K562 (cell line): Measurements from ENCODE around the gene STK4. TPM values are rescaled to one million over a fixed set of nuclear protein-coding genes. Genes with fewer than 3 reads are reported as not detected.

ENCODE experiments used
- BACH1 ChIP-seq: fragments of 200-800 bp; sonication (Bioruptor generic); IDR thresholded peaks from 2 replicates; pipeline ENCODE4 v1.6.1; 2016; ENCODE audit warnings: missing genetic modification characterization, missing compliant biosample characterization
- CEBPG ChIP-seq, 3 experiments: fragments of 200-800 bp in 1 of 3; sonication (Bioruptor generic) in 1 of 3; sonication (generic) in 1 of 3; formaldehyde crosslinking in 1 of 3; IDR thresholded peaks in 2 of 3; conservative IDR thresholded peaks in 1 of 3; 2 replicates each; pipeline versions ENCODE4 v1.6.1 to v1.8.0; 2016 to 2022; ENCODE audit warnings: missing compliant biosample characterization in 2 of 3, missing genetic modification characterization in 2 of 3, mild to moderate bottlenecking in 1 of 3, missing genetic modification reagents in 1 of 3
- CREM ChIP-seq: IDR thresholded peaks from 2 replicates; pipeline ENCODE4 v1.6.1; 2014; ENCODE audit warnings: antibody characterized with exemption, low read depth
- EHMT2 ChIP-seq: fragments of 450-650 bp; IDR thresholded peaks from 2 replicates; pipeline ENCODE4 v1.6.1; 2018; ENCODE audit warnings: antibody characterized with exemption
- FIP1L1 ChIP-seq: fragments of 200-400 bp; formaldehyde crosslinking; IDR thresholded peaks from 2 replicates; pipeline ENCODE4 v1.6.1; 2018; ENCODE audit warnings: mild to moderate bottlenecking, low read depth, low read length; ENCODE audit not compliant: poor library complexity, severe bottlenecking
- JUND ChIP-seq, 2 experiments: IDR thresholded peaks; 2 replicates in 1 of 2; 3 replicates in 1 of 2; pipeline ENCODE4 v1.6.1; 2011; ENCODE audit warnings: borderline replicate concordance in 2 of 2, low read depth in 2 of 2, low read length in 2 of 2, improper control_type of control experiment in 1 of 2, missing biosample characterization in 1 of 2, missing genetic modification characterization in 1 of 2, missing genetic modification reagents in 1 of 2
- MEF2A ChIP-seq: IDR thresholded peaks from 2 replicates; pipeline ENCODE4 v1.6.1; 2011; ENCODE audit warnings: low read depth, mild to moderate bottlenecking, low read length, moderate library complexity; ENCODE audit not compliant: control insufficient read depth
- MXI1 ChIP-seq: IDR thresholded peaks from 2 replicates; pipeline ENCODE4 v1.6.1; 2011; ENCODE audit warnings: low read depth, mild to moderate bottlenecking, improper control_type of control experiment, low read length
- XRCC5 ChIP-seq: fragments of 200-400 bp; formaldehyde crosslinking; IDR thresholded peaks from 2 replicates; pipeline ENCODE4 v1.6.1; 2017; ENCODE audit warnings: low read depth, mild to moderate bottlenecking, low read length
- ZNF124 ChIP-seq: sonication (generic); formaldehyde crosslinking; IDR thresholded peaks from 2 replicates; pipeline ENCODE4 v1.8.1; 2022; ENCODE audit warnings: missing genetic modification reagents
- ZNF232 ChIP-seq: sonication (generic); formaldehyde crosslinking; IDR thresholded peaks from 2 replicates; pipeline ENCODE4 v1.8.0; 2022; ENCODE audit warnings: mild to moderate bottlenecking, missing genetic modification reagents
- ZNF79 ChIP-seq: fragments of 250-450 bp; sonication (Bioruptor Pico); IDR thresholded peaks from 2 replicates; pipeline ENCODE4 v1.4.0; 2020; ENCODE audit warnings: low read depth, mild to moderate bottlenecking, moderate library complexity
- polyA plus RNA-seq, 8 experiments: library from polyadenylated mRNA; depleted of rRNA in 4 of 8; stranded (reverse) in 5 of 8; unstranded in 3 of 8; fragments of >200 nt; fragmentation: Nextera tagmentation in 2 of 8; fragmentation: Illumina TruSeq in 1 of 8; extraction: Ambion mirVana in 2 of 8; extraction: Trizol in 1 of 8; gene quantifications; 2 replicates each; pipeline versions ENCODE4 v1.2.1 to v1.2.3, GENCODE V29; 2011 to 2014; ENCODE audit warnings: inconsistent platforms in 1 of 8, missing spikeins in 1 of 8
- total RNA-seq, 7 experiments: library from RNA; depleted of rRNA in 6 of 7; stranded (reverse); fragments of >200 nt in 6 of 7; fragmentation: Illumina TruSeq in 2 of 7; extraction: Trizol in 2 of 7; gene quantifications; 2 replicates each; pipeline versions ENCODE4 v1.2.1 to v1.2.3, GENCODE V29; 2011 to 2021; ENCODE audit warnings: low replicate concordance in 1 of 7
- TF ChIP-seq, protein P1 (sequence below): sonication (generic); formaldehyde crosslinking; IDR thresholded peaks from 2 replicates; pipeline ENCODE4 v1.8.0; 2022; ENCODE audit warnings: mild to moderate bottlenecking, missing genetic modification reagents
- TF ChIP-seq, protein P2 (sequence below): fragments of 450-650 bp; conservative IDR thresholded peaks from 2 replicates; pipeline ENCODE4 v1.6.1; 2016; ENCODE audit warnings: missing genetic modification characterization, low read depth, mild to moderate bottlenecking, control low read depth, missing compliant biosample characterization
- TF ChIP-seq, protein P3 (sequence below), 2 experiments: fragments of 450-650 bp in 1 of 2; sonication (generic) in 1 of 2; formaldehyde crosslinking in 1 of 2; IDR thresholded peaks in 1 of 2; conservative IDR thresholded peaks in 1 of 2; 2 replicates each; pipeline versions ENCODE4 v1.6.1 to v1.8.1; 2016 to 2023; ENCODE audit warnings: mild to moderate bottlenecking in 2 of 2, moderate library complexity in 2 of 2, inconsistent platforms in 1 of 2, missing genetic modification reagents in 1 of 2
- TF ChIP-seq, protein P4 (sequence below): sonication (generic); formaldehyde crosslinking; IDR thresholded peaks from 2 replicates; pipeline ENCODE4 v1.8.0; 2022; ENCODE audit warnings: mild to moderate bottlenecking, missing genetic modification reagents

The STK4 gene
- total and polyA plus RNA-seq, 9 of the 15 experiments (the other 6 are each of a cell fraction or from before 2014, with no cell fraction given): 11.9 to 30.6 (median 22.2) TPM

DNA sequence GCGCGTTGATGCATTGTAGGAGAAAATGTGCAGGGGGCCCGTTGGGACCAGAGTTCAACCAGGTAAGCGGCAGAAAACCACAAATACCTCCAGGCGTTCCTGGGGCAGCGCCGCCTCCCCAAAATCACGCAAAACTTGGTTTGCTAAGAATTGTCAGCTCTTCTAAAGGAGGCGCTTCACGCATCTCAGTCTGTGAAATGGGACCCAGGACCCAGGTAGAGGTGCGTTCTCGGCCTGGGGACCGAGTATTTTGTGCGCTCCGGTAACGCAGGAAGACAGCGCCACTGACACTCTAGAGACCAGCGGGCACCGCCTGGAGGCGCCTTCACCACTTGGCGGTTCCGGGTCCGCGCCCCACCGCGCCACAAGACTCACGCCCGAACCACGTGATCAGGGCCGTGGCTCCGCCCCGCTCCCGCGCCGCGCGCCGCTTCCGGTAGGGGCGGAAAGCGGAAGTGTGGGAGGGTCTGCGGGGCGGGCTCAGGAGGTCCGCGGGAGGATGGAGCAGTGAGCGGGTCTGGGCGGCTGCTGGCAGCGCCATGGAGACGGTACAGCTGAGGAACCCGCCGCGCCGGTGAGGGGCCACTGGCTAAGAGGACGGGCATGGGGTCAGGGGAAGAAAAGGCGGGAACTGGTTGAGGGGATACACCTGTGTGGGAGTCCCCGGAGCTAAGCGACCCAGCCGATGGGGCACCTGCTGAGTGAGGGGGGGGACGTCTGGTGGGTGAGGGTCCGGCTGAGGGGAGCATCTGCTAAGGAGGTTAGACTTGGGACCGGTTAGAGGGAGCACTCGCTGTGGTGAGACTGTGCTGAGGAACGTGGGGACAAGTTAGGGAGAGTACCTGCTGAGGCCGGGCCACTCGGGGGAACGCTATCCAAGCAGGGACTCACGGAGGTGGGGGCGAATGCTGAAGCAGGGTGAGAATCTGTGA lies at the start of gene STK4 (continued):
- TF ChIP-seq ZNF79 (CRISPR knock-in tag) (no peak), BACH1 (tag) (no peak), CEBPG (CRISPR knock-in tag; IDR thresholded peaks at IDR 0.05) (no peak), CEBPG (tag; conservative IDR thresholded peaks at IDR 0.05 in 1 of 2, IDR thresholded peaks at IDR 0.05 in 1 of 2) (no peak), EHMT2 (no peak), JUND (IDR thresholded peaks at IDR 0.05; ENCODE audit: borderline replicate concordance, low read depth, low read length) (peak; percentile 53; the same call in 1 of the 2 replicates), JUND (tag; IDR thresholded peaks at IDR 0.05; ENCODE audit: borderline replicate concordance, low read depth, low read length) (no peak; the same call in 2 of the 3 replicates), MEF2A (no peak), ZNF232 (no peak), XRCC5 (peak; percentile 91; the same call in 1 of the 2 replicates), ZNF124 (CRISPR knock-in tag) (no peak), FIP1L1 (no peak), MXI1 (peak; percentile 39; the same call in 1 of the 2 replicates), CREM (peak; percentile 92)
- TF ChIP-seq, protein P1, sequence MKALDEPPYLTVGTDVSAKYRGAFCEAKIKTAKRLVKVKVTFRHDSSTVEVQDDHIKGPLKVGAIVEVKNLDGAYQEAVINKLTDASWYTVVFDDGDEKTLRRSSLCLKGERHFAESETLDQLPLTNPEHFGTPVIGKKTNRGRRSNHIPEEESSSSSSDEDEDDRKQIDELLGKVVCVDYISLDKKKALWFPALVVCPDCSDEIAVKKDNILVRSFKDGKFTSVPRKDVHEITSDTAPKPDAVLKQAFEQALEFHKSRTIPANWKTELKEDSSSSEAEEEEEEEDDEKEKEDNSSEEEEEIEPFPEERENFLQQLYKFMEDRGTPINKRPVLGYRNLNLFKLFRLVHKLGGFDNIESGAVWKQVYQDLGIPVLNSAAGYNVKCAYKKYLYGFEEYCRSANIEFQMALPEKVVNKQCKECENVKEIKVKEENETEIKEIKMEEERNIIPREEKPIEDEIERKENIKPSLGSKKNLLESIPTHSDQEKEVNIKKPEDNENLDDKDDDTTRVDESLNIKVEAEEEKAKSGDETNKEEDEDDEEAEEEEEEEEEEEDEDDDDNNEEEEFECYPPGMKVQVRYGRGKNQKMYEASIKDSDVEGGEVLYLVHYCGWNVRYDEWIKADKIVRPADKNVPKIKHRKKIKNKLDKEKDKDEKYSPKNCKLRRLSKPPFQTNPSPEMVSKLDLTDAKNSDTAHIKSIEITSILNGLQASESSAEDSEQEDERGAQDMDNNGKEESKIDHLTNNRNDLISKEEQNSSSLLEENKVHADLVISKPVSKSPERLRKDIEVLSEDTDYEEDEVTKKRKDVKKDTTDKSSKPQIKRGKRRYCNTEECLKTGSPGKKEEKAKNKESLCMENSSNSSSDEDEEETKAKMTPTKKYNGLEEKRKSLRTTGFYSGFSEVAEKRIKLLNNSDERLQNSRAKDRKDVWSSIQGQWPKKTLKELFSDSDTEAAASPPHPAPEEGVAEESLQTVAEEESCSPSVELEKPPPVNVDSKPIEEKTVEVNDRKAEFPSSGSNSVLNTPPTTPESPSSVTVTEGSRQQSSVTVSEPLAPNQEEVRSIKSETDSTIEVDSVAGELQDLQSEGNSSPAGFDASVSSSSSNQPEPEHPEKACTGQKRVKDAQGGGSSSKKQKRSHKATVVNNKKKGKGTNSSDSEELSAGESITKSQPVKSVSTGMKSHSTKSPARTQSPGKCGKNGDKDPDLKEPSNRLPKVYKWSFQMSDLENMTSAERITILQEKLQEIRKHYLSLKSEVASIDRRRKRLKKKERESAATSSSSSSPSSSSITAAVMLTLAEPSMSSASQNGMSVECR (CRISPR knock-in tag): peak; percentile 85
- TF ChIP-seq, protein P2, sequence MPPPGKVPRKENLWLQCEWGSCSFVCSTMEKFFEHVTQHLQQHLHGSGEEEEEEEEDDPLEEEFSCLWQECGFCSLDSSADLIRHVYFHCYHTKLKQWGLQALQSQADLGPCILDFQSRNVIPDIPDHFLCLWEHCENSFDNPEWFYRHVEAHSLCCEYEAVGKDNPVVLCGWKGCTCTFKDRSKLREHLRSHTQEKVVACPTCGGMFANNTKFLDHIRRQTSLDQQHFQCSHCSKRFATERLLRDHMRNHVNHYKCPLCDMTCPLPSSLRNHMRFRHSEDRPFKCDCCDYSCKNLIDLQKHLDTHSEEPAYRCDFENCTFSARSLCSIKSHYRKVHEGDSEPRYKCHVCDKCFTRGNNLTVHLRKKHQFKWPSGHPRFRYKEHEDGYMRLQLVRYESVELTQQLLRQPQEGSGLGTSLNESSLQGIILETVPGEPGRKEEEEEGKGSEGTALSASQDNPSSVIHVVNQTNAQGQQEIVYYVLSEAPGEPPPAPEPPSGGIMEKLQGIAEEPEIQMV (tag): peak; percentile 62; the same call in 1 of the 2 replicates
- TF ChIP-seq, protein P3, sequence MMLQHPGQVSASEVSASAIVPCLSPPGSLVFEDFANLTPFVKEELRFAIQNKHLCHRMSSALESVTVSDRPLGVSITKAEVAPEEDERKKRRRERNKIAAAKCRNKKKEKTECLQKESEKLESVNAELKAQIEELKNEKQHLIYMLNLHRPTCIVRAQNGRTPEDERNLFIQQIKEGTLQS (IDR thresholded peaks at IDR 0.05): no peak
- TF ChIP-seq, protein P3 (CRISPR knock-in tag; conservative IDR thresholded peaks at IDR 0.05): no peak
- TF ChIP-seq, protein P4, sequence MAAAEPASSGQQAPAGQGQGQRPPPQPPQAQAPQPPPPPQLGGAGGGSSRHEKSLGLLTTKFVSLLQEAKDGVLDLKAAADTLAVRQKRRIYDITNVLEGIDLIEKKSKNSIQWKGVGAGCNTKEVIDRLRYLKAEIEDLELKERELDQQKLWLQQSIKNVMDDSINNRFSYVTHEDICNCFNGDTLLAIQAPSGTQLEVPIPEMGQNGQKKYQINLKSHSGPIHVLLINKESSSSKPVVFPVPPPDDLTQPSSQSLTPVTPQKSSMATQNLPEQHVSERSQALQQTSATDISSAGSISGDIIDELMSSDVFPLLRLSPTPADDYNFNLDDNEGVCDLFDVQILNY (CRISPR knock-in tag): no peak
